ENCODE data around the gene NSMF.

Gene NSMF

DNA sequence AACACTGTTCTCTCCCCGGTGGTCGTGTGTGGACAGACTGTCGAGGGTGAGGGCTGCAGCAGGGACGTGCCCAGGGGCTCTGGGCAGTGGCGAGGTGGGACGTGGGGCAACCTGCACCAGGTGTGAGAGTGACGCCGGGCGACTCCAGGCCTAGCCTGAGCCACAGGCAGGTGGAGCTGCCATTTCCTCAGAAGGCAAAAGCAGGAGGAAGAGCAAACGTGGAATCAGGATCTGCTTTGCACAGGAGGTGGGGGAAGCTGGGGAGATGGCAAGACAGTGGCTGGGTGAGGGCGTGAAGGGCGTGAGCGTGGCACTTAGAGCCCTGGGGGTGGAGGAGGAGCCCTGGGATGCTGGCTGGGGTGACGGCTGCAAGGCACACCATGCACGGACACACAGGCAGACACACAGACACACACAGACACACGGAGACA lies 39.6 kb upstream of the NSMF start:
- Histone ChIP-seq H3K27ac (no peak overlapping the region), H3K27me3 (ENCODE audit: insufficient read depth, low read depth, severe bottlenecking) (no peaks in the 10 kb centered on the region), H3K36me3 (no peaks in the 10 kb centered on the region), H3K4me3 (ENCODE audit: low read depth, low read length) (no peak overlapping the region), H3K9me3 (ENCODE audit: severe bottlenecking) (no peaks in the 10 kb centered on the region)
- TF ChIP-seq, protein P1, sequence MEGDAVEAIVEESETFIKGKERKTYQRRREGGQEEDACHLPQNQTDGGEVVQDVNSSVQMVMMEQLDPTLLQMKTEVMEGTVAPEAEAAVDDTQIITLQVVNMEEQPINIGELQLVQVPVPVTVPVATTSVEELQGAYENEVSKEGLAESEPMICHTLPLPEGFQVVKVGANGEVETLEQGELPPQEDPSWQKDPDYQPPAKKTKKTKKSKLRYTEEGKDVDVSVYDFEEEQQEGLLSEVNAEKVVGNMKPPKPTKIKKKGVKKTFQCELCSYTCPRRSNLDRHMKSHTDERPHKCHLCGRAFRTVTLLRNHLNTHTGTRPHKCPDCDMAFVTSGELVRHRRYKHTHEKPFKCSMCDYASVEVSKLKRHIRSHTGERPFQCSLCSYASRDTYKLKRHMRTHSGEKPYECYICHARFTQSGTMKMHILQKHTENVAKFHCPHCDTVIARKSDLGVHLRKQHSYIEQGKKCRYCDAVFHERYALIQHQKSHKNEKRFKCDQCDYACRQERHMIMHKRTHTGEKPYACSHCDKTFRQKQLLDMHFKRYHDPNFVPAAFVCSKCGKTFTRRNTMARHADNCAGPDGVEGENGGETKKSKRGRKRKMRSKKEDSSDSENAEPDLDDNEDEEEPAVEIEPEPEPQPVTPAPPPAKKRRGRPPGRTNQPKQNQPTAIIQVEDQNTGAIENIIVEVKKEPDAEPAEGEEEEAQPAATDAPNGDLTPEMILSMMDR (IDR thresholded peaks at IDR 0.05; ENCODE audit: low read depth, low read length) = no peak
- DNase-seq = no peak

DNA sequence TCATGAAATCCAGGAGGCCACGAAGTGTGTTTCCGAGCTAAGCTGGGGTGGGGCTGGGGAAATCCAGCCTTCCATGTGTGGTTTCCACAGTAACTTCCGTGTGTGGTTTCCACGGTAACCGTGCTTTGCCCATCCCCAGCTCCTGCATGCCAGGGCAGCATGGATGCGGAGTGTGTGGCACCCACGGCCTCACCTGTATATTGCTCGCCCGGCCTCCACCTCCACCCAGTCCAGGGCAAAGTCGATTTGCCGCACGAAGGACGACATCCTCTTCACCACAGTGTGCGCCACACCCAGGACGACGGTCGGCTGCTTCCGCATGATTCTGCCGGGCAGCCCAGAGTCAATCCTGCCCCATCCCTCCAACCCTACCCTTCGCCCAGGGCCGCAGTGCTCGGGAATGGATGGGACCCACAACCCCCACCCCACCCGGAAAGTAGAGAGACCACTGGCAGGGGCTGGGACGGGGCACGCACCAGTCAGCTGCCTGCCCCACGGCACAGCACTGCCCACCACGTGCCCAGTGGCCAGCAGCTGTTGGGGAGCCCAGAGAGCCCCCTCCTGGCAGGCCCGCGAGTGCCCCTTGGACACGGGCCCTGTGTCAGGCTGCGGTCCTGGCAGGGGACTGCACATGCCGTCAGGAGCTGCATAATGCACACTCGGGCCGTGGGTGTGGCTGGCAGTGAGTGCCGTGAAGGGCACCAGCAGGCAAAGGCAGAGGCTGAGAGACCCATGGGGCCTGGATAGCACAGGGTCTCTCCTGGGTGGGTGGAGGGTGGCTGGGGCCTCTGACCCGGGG lies 39.0 kb upstream of the NSMF start:
- DNase-seq = no peak
- no peak overlapping the region for H3K4me3 ChIP-seq (ENCODE audit: low read depth, low read length)
- H3K36me3 ChIP-seq = no peaks in the 10 kb centered on the region
- H3K27me3 ChIP-seq (ENCODE audit: insufficient read depth, low read depth, severe bottlenecking) = no peaks in the 10 kb centered on the region
- H3K9me3 ChIP-seq (ENCODE audit: severe bottlenecking) = no peaks in the 10 kb centered on the region
- no peak overlapping the region for H3K27ac ChIP-seq
- TF ChIP-seq, protein P1 (IDR thresholded peaks at IDR 0.05; ENCODE audit: low read depth, low read length) = no peak

DNA sequence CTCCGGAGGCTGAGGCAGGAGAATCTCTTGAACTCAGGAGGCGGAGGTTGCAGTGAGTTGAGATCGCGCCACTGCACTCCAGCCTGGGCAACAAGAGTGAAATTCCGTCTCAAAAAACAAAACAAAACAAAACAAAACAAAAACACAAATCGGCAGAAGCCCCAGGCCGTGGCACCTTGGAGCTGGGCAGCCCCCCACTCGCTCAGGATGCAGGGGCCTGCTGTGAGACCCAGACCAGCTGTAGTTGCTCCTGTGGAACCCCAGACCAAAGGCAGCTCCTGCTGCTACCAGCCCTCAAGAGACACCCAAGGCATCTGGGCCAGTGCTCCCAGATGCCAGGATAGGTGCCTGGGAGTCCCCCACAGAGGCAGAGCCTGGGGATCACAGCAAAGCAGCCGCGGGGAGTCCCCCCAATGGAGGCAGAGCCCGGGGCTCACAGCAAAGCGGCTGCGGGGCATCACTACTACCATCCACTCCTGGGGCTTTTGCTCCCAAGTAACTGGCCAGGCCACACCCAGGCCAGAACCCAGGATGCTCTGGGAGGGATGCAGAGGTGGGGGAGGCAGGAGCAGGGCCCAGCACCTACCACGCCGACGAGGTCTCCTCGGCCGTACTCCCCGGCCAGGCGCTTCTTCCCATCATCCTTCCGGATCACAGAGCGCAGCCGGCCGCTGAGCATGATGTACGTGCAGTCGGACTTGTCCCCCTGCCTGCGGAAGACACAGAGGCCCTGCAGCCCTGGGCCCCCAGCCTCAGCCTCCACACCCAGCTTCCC lies 37.7 kb upstream of the NSMF start:
- H3K27me3 ChIP-seq (ENCODE audit: insufficient read depth, low read depth, severe bottlenecking) = no peaks in the 10 kb centered on the region
- no peaks in the 10 kb centered on the region for H3K9me3 ChIP-seq (ENCODE audit: severe bottlenecking)
- TF ChIP-seq, protein P1 (IDR thresholded peaks at IDR 0.05; ENCODE audit: low read depth, low read length) = no peak
- H3K27ac ChIP-seq = no peak overlapping the region
- no peak overlapping the region for H3K4me3 ChIP-seq (ENCODE audit: low read depth, low read length)
- no peak for DNase-seq
- H3K36me3 ChIP-seq = no peaks in the 10 kb centered on the region

DNA sequence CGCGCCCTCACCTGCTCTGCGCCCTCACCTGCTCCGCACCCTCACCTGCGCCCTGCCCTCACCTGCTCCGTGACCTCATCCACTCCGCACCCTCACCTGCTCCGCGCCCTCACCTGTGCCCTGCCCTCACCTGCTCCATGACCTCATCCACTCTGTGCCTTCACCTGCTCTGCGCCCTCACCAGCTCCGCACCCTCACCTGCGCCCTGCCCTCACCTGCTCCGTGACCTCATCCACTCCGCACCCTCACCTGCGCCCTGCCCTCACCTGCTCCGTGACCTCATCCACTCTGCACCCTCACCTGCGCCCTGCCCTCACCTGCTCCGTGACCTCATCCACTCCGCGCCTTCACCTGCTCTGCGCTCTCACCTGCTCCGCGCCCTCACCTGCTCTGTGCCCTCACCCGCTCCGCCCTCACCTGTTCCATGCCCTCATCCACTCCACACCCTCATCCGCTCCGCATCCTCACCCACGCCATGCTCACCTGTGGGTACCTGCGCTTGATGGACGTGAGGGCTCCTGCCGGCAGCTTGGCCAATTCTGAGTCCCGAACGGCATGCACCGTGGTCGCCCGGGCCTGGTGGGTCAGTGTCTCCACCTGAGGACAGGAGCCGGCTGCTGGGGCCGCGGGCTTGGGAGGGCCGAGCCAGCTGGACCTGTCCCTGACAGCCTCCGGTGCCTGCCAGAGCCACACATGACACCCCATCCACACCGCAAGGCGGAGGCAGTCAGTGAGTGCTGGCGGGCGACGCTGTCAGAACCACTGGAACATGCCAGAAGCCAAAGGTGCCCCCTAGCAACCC lies 35.6 kb upstream of the NSMF start:
- Histone ChIP-seq H3K27me3 (ENCODE audit: insufficient read depth, low read depth, severe bottlenecking) (no peaks in the 10 kb centered on the region), H3K9me3 (ENCODE audit: severe bottlenecking) (no peaks in the 10 kb centered on the region), H3K36me3 (no peaks in the 10 kb centered on the region), H3K27ac (no peak overlapping the region), H3K4me3 (ENCODE audit: low read depth, low read length) (no peak overlapping the region)
- no peak for DNase-seq
- TF ChIP-seq, protein P1 (IDR thresholded peaks at IDR 0.05; ENCODE audit: low read depth, low read length) = no peak

DNA sequence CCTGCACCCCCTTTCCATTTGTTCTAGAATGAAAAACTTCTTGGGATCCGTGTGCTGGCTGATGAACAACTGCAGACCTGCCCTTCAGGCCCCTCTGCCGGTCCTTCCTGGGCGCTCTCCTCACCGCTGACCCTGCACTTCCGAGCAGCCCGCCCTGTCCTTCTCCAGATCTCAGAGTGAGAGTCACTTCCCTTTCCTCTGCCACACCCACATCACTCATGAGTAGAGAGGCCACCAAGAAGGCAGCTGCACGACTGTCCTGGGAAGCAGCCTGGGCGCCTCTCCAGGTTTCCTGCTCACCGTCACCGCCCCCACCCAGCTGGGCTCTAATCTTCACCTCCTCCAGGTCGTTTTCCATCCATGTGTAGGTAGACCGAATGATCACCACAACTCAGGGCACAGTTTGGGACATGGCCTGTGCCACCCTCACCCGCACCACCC lies 35.0 kb upstream of the NSMF start:
- no peaks in the 10 kb centered on the region for H3K36me3 ChIP-seq
- H3K27ac ChIP-seq = no peak overlapping the region
- no peak for DNase-seq
- no peak overlapping the region for H3K4me3 ChIP-seq (ENCODE audit: low read depth, low read length)
- no peaks in the 10 kb centered on the region for H3K9me3 ChIP-seq (ENCODE audit: severe bottlenecking)
- TF ChIP-seq, protein P1 (IDR thresholded peaks at IDR 0.05; ENCODE audit: low read depth, low read length) = no peak
- no peaks in the 10 kb centered on the region for H3K27me3 ChIP-seq (ENCODE audit: insufficient read depth, low read depth, severe bottlenecking)

Measured in WERI-Rb-1 (cell line).